ENCODE measurements around the gene TSKS. TPM values are rescaled to one million over a fixed set of nuclear protein-coding genes. Genes with fewer than 3 reads are reported as not detected.

Gene TSKS
- total RNA-seq, 4 donors from 2014 or later: 1.1 to 2.5 (median 1.6) TPM

DNA sequence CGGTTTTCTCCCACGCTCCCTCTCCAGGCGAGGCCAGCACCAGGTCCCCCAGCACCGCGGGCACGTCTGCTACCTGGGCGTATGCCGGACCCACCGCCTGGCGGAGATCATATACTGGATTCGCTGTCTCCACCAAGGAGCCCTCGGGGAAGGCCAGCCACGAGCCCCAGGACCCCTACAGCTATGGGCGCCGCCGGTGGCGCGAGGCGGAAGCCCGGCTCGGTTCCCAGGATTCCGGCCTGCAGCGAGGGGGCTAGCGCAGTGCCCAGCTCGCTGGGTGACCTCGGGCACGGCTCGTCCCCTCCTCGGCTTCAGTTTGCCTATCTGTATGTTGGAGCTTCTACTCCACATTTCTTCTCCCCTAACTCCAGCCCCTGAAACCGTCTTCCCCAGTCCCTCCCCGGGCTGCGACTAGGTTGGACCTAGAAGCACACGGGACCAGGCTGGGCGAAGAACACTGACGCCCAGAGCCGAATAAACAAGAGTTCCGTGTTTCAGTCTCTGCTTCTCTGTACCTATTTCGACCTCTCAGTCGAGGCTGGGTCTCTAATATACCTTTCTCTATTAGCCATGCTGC lies 72.9 kb downstream of the TSKS start:
- Histone ChIP-seq H3K36me3 (peaks cover 0 to 38% (median 9%) of the 10 kb centered on the region in 3 donors), H3K9me3 (no peaks in the 10 kb centered on the region), H3K27ac (peak overlapping the region; percentile 8 to 60 (median 14)), H3K4me3 (peak overlapping the region; percentile 24 to 49 (median 35)), H3K4me1 (peaks cover 0 to 27% (median 10%) of the 10 kb centered on the region in 4 donors), H3K27me3 (peaks cover 0 to 39% of the 10 kb centered on the region in 2 donors)
- DNase-seq (ENCODE audit: low spot score in 2 of 2): no peak
- TF ChIP-seq CTCF (IDR thresholded peaks at IDR 0.05) (peak in 1 of 5 experiments; percentile 3), EP300 (IDR thresholded peaks at IDR 0.05) (no peak)
- WGBS, 2 donors: 18% methylated on average over 22 to 27 of the region's 39 CpGs

Small RNAs within 50 kb of the gene (small RNA-seq; reads per million reads assigned to genes)
- not detected for gene MIR6799
- gene RNU6-841P: not detected

Other genes with a start within 250 kb of the TSKS start
- gene RCN3, start 235.3 kb downstream of the TSKS start, total RNA-seq: 100 to 1,000 TPM in 1 of 4 donors, 10 to 100 TPM in 3; 37.9 to 162 (median 49.9) TPM
- gene NOSIP, start 182.8 kb downstream of the TSKS start, total RNA-seq: 10 to 100 TPM; 43.0 to 83.1 (median 71.9) TPM
- gene PRRG2, start 182.0 kb downstream of the TSKS start, total RNA-seq: under 1 TPM in 3 of 4 donors, not detected in 1; 0.42 to 0.78 (median 0.44) TPM
- gene PRR12, start 172.1 kb downstream of the TSKS start, total RNA-seq: 10 to 100 TPM; 11.6 to 32.7 (median 18.1) TPM
- gene RRAS, start 123.2 kb downstream of the TSKS start, total RNA-seq: 100 to 1,000 TPM in 3 of 4 donors, 10 to 100 TPM in 1; 81.6 to 190 (median 162) TPM
- 10 to 100 TPM; 20.1 to 53.7 (median 31.1) TPM for gene SCAF1, start 121.1 kb downstream of the TSKS start, total RNA-seq
- gene IRF3, start 97.4 kb downstream of the TSKS start, total RNA-seq: 10 to 100 TPM; 41.4 to 85.2 (median 72.4) TPM
- gene BCL2L12, start 97.4 kb downstream of the TSKS start, total RNA-seq: 1 to 10 TPM; 4.7 to 6.8 (median 5.8) TPM
- 100 to 1,000 TPM; 106 to 147 (median 132) TPM for gene PRMT1, start 86.0 kb downstream of the TSKS start, total RNA-seq
- gene ADM5, start 73.7 kb downstream of the TSKS start, total RNA-seq: 1 to 10 TPM in 2 of 4 donors, not detected in 2; 1.5 to 4.3 TPM
- gene CPT1C, start 72.2 kb downstream of the TSKS start, total RNA-seq: 1 to 10 TPM in 3 of 4 donors, under 1 TPM in 1; 0.44 to 4.1 (median 2.2) TPM
- 100 to 1,000 TPM in 2 of 4 donors, 10 to 100 TPM in 2; 92.9 to 117 (median 104) TPM for gene AP2A1, start 3.7 kb upstream of the TSKS start, total RNA-seq
- 10 to 100 TPM; 19.0 to 31.7 (median 26.8) TPM for gene FUZ, start 50.0 kb upstream of the TSKS start, total RNA-seq
- 10 to 100 TPM; 26.2 to 54.0 (median 29.4) TPM for gene MED25, start 55.0 kb upstream of the TSKS start, total RNA-seq
- 100 to 1,000 TPM in 2 of 4 donors, 10 to 100 TPM in 2; 75.6 to 113 (median 91.9) TPM for gene PTOV1, start 87.9 kb upstream of the TSKS start, total RNA-seq
- gene PNKP, start 104.3 kb upstream of the TSKS start, total RNA-seq: 100 to 1,000 TPM in 1 of 4 donors, 10 to 100 TPM in 3; 52.7 to 158 (median 79.5) TPM
- 10 to 100 TPM; 20.6 to 27.4 (median 25.4) TPM for gene AKT1S1, start 114.0 kb upstream of the TSKS start, total RNA-seq
- gene TBC1D17, start 114.4 kb upstream of the TSKS start, total RNA-seq: 10 to 100 TPM; 47.7 to 56.5 (median 49.0) TPM
- gene IL4I1, start 133.6 kb upstream of the TSKS start, total RNA-seq: 1 to 10 TPM in 2 of 4 donors, under 1 TPM in 1, not detected in 1; 0.63 to 3.0 (median 1.7) TPM
- 10 to 100 TPM; 12.6 to 19.0 (median 14.8) TPM for gene ATF5, start 165.9 kb upstream of the TSKS start, total RNA-seq
- gene NUP62, start 166.2 kb upstream of the TSKS start, total RNA-seq: 10 to 100 TPM; 32.8 to 43.5 (median 38.7) TPM
- 1 to 10 TPM; 2.6 to 7.5 (median 4.3) TPM for gene SIGLEC11, start 197.9 kb upstream of the TSKS start, total RNA-seq